HCT116 (cell line): ENCODE data around the gene DNHD1. TPM values are rescaled to one million over a fixed set of nuclear protein-coding genes. Genes with fewer than 3 reads are reported as not detected.
A peak's percentile ranks its signal among the peaks of the same experiment; 100 is the strongest.

Experiments
- ATAC-seq: fragments of 200-7000 bp; cut with Tn5 transposase; 2 replicates; pipeline ENCODE4 v1.9.1; 2020; ENCODE audit warnings: mild to moderate bottlenecking, moderate library complexity
- BruUV-seq: library from RNA; stranded (reverse); fragments of 400-500 nt; replicated peaks from 2 replicates; lab custom pipeline; 2021; lab: Mats Ljungman, UMichigan
- CTCF ChIA-PET: fragments of 300-600 bp; sonication (Branson Sonifier 250); formaldehyde crosslinking; loops from one replicate; lab custom pipeline; 2021; ENCODE audit warnings: antibody characterized with exemption; lab: Charles Lee
- POLR2A ChIA-PET: fragments of 300-600, 350-600 bp; sonication (Branson Sonifier 250); formaldehyde crosslinking; loops from one replicate; lab custom pipeline; 2021; ENCODE audit warnings: antibody characterized with exemption; lab: Charles Lee
- RAD21 ChIA-PET, 2 experiments: fragments of 300-600 bp; sonication (Branson Sonifier 250); formaldehyde crosslinking; loops; one replicate each; lab custom pipeline; 2023; ENCODE audit warnings: low total read pairs in 2 of 2; ENCODE audit not compliant: uncharacterized antibody in 2 of 2, unreplicated experiment in 2 of 2, low non-redundant PET in 1 of 2; lab: Charles Lee
- DNase-seq: peaks from one replicate; pipeline ENCODE4 v3.0.0-alpha.2; 2010; ENCODE audit warnings: low read depth, low spot score
- H2AFZ ChIP-seq: fragments of 200-600 bp; shearing (Covaris generic), sonication (generic); 2 replicates; pipeline ENCODE4 v1.6.1; 2017; ENCODE audit warnings: low read depth, mixed run types, mixed read lengths, antibody characterized with exemption, low read length; ENCODE audit not compliant: poor library complexity, severe bottlenecking
- H3K27ac ChIP-seq: 2 replicates; pipeline ENCODE4 v1.5.1; 2012; ENCODE audit warnings: low read depth, low read length
- H3K27me3 ChIP-seq: fragments of 200-600 bp; sonication (generic); 2 replicates; pipeline ENCODE4 v1.6.1; 2016; ENCODE audit warnings: mixed run types, low read length, mixed read lengths; ENCODE audit not compliant: insufficient read depth
- H3K36me3 ChIP-seq, 2 experiments: fragments of 200-500 bp in 1 of 2; fragments of 200-600 bp in 1 of 2; sonication (Bioruptor generic) in 1 of 2; sonication (generic) in 1 of 2; 2 replicates each; pipeline versions ENCODE4 v1.5.1 to v1.6.1; 2014 to 2016; ENCODE audit warnings: low read length in 2 of 2, inconsistent platforms in 1 of 2, mixed read lengths in 1 of 2, mixed run types in 1 of 2; ENCODE audit not compliant: insufficient read depth in 2 of 2, control insufficient read depth in 1 of 2
- H3K4me1 ChIP-seq, 2 experiments: fragments of 200-600 bp in 1 of 2; sonication (generic) in 1 of 2; 2 replicates each; pipeline versions ENCODE4 v1.5.1 to v1.6.1; 2012 to 2017; ENCODE audit warnings: low read length in 2 of 2, inconsistent platforms in 1 of 2, mild to moderate bottlenecking in 1 of 2, mixed read lengths in 1 of 2, mixed run types in 1 of 2, moderate library complexity in 1 of 2; ENCODE audit not compliant: insufficient read depth in 2 of 2, control insufficient read depth in 1 of 2
- H3K4me2 ChIP-seq: fragments of 200-600 bp; sonication (generic); 2 replicates; pipeline ENCODE4 v1.6.1; 2017; ENCODE audit warnings: mixed run types, low read length, mixed read lengths
- H3K4me3 ChIP-seq, 2 experiments: fragments of 200-600 bp in 1 of 2; sonication (generic) in 1 of 2; replicated peaks in 1 of 2; 2 replicates each; pipeline ENCODE4 v1.5.1; 2011 to 2016; ENCODE audit warnings: low read length in 2 of 2, control low read depth in 1 of 2, low read depth in 1 of 2, mild to moderate bottlenecking in 1 of 2, mixed read lengths in 1 of 2, mixed run types in 1 of 2
- H3K79me2 ChIP-seq: fragments of 200-600 bp; sonication (generic); 2 replicates; pipeline ENCODE4 v1.6.1; 2017; ENCODE audit warnings: mild to moderate bottlenecking, mixed run types, low read length, moderate library complexity, mixed read lengths; ENCODE audit not compliant: insufficient read depth
- H3K9ac ChIP-seq: fragments of 200-600 bp; sonication (generic); 2 replicates; pipeline ENCODE4 v1.6.1; 2016; ENCODE audit warnings: low read length, mixed read lengths
- H3K9me2 ChIP-seq: fragments of 200-600 bp; sonication (generic), shearing (Covaris generic); 2 replicates; pipeline ENCODE4 v1.6.1; 2017; ENCODE audit warnings: mixed run types, mild to moderate bottlenecking, moderate library complexity; ENCODE audit not compliant: insufficient read depth
- H3K9me3 ChIP-seq, 2 experiments: fragments of 200-500 bp in 1 of 2; fragments of 200-600 bp in 1 of 2; sonication (Bioruptor generic) in 1 of 2; sonication (generic) in 1 of 2; 2 replicates each; pipeline ENCODE4 v1.6.1; 2014 to 2017; ENCODE audit warnings: low read length in 2 of 2, mixed read lengths in 2 of 2, inconsistent platforms in 1 of 2, low read depth in 1 of 2, mild to moderate bottlenecking in 1 of 2, mixed run types in 1 of 2, moderate library complexity in 1 of 2; ENCODE audit not compliant: control insufficient read depth in 1 of 2, insufficient read depth in 1 of 2
- H4K20me1 ChIP-seq: fragments of 200-600 bp; sonication (generic), shearing (Covaris generic); 2 replicates; pipeline ENCODE4 v1.6.1; 2017; ENCODE audit warnings: mixed run types, mild to moderate bottlenecking, moderate library complexity; ENCODE audit not compliant: insufficient read depth
- CEBPB ChIP-seq: IDR thresholded peaks from 2 replicates; pipeline ENCODE4 v1.6.1; 2012; ENCODE audit warnings: low read depth
- EZH2 ChIP-seq: fragments of 200-600 bp; sonication (generic); IDR thresholded peaks from 2 replicates; pipeline ENCODE4 v1.6.1; 2017; ENCODE audit warnings: antibody characterized with exemption, mixed run types
- EZH2phosphoT487 ChIP-seq: fragments of 200-600 bp; IDR thresholded peaks from 2 replicates; pipeline ENCODE4 v1.6.1; 2018; ENCODE audit warnings: antibody characterized with exemption, borderline replicate concordance
- JUND ChIP-seq: IDR thresholded peaks from 2 replicates; pipeline ENCODE4 v1.6.1; 2012
- YY1 ChIP-seq: IDR thresholded peaks from 2 replicates; pipeline ENCODE4 v1.6.1; 2011; ENCODE audit warnings: low read length, low read depth, moderate library complexity, mild to moderate bottlenecking; ENCODE audit not compliant: insufficient replicate concordance; ENCODE audit errors: extremely low read depth
- intact Hi-C: fragments of 100-400 bp; cut with micrococcal nuclease; formaldehyde crosslinking; loops from 2 replicates; pipeline ENCODE4 v1.10.0; 2022
- total RNA-seq: library from RNA; stranded (reverse); gene quantifications from one replicate; pipeline ENCODE4 v1.2.1, GENCODE V29; 2021; ENCODE audit not compliant: unreplicated experiment

DNHD1 gene
- total RNA-seq, 1 experiment from 2014 or later, result 8.0 TPM

DNA sequence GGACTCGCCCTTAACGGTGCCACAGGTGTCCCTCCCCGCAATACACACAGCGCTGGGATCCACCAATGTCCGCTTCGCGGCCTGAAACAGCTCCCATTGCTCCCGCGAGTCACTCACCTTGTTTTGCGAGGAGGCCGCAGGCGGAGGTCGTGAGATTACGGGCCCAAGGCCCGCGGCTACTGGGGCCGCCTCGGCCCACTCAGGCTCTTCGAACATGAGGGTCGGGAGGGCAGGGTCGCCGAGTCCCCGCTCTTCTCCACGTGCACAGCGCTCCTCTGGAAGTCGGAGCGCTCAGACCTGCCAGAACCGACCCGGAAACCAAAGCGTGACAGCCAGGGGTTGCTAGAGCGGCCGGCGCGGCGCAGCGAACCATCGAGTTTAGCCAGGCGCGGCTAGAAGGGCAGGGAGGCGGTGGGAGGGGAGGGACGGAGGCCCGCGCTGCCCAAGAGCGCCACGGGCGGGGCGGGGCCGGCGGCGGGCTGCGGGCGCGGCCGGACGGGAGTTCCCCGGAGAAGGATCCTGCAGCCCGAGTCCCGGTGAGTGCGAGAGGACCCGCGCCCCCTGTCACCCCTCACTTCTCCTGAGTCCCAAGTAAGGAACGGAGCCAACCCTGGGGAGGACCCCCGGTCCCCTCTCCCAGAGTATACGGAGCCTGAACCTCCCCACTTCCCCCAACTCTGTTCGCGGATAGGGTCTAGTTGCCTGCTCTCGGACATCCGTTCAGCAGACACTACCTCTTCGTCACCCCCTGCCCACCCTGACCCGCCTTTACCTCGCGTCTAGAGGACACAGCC lies 106.4 kb downstream of the DNHD1 start, which contains the start of the genes ILK and RRP8 (continued):
- TF ChIP-seq EZH2phosphoT487 (no peak), YY1 (peak; percentile 75), CEBPB (no peak), EZH2 (no peak)
- TF ChIP-seq, all 23 proteins: peak for 6

GRCh38 chr11:6604081-6604626 lies 107.1 kb downstream of the DNHD1 start:
- no peak for TF ChIP-seq JUND
- H3K9me3 ChIP-seq, result no peaks in the 10 kb centered on the region
- peak overlapping the region; percentile 81 to 96 for H3K4me3 ChIP-seq
- peak overlapping the region; percentile 66 for H3K27ac ChIP-seq
- H2AFZ ChIP-seq, result no peak overlapping the region
- peak overlapping the region; percentile 88 for H3K4me2 ChIP-seq
- H4K20me1 ChIP-seq, result no peaks in the 10 kb centered on the region
- H3K4me1 ChIP-seq, result peaks cover 18 to 45% of the 10 kb centered on the region in 2 experiments
- H3K36me3 ChIP-seq, result peaks cover 15 to 45% of the 10 kb centered on the region in 2 experiments
- no TSS peak for BruUV-seq
- no peaks in the 10 kb centered on the region for H3K9me2 ChIP-seq
- H3K27me3 ChIP-seq, result no peaks in the 10 kb centered on the region
- intact Hi-C loops, result loop anchor here (1.0 to 5.0 kb wide), 4 partner anchors 72 to 225 kb away; partner anchors contain the start of genes ARFIP2, MRPL17 and TIMM10B
- CTCF ChIA-PET, result interaction anchor here (0.9 to 1.4 kb wide), 3 partner anchors 73 to 225 kb away, joined by 3 to 4 read pairs (median 3); partner anchors contain the start of gene MRPL17
- DNase-seq (no peak), ATAC-seq (peak; percentile 40)
- RAD21 ChIA-PET, result no interaction called here
- H3K79me2 ChIP-seq, result peaks cover 91% of the 10 kb centered on the region
- peak overlapping the region; percentile 90 for H3K9ac ChIP-seq
- POLR2A ChIA-PET, result interaction anchor here (0.8 to 1.4 kb wide), 2 partner anchors 15 to 79 kb away, joined by 3 to 4 read pairs; partner anchors contain the start of genes MRPL17 and TPP1
